Suprapubic skin (tissue), 4 donors: ENCODE measurements around the gene KRTAP21-3. TPM values are rescaled to one million over a fixed set of nuclear protein-coding genes. Genes with fewer than 3 reads are reported as not detected.
"Not testable (repeated sequence)": the region's sequence is repeated elsewhere in the genome, so short reads cannot be mapped to it uniquely, and the experiment has no call there.

Source experiments
- DNase-seq, 2 donors: peaks; one replicate each; pipeline ENCODE4 v3.0.0-alpha.2; 2019; ENCODE audit warnings: low spot score in 2 of 2
- H3K27ac ChIP-seq: fragments of 200-600 bp; sonication (generic); one replicate; pipeline ENCODE4 v1.5.1; 2019
- H3K27me3 ChIP-seq: fragments of 200-600 bp; sonication (generic); one replicate; pipeline ENCODE4 v1.5.1; 2019
- H3K36me3 ChIP-seq: fragments of 200-600 bp; sonication (generic); one replicate; pipeline ENCODE4 v1.5.1; 2019
- H3K4me1 ChIP-seq: fragments of 200-600 bp; sonication (generic); one replicate; pipeline ENCODE4 v1.5.1; 2019
- H3K4me3 ChIP-seq: fragments of 200-600 bp; sonication (generic); one replicate; pipeline ENCODE4 v1.5.1; 2019; ENCODE audit warnings: mild to moderate bottlenecking
- H3K9me3 ChIP-seq: fragments of 200-600 bp; sonication (generic); one replicate; pipeline ENCODE4 v1.5.1; 2019
- EP300 ChIP-seq: sonication (generic); formaldehyde crosslinking; IDR thresholded peaks from one replicate; pipeline ENCODE4 v1.6.1; 2017; ENCODE audit warnings: antibody characterized with exemption
- POLR2A ChIP-seq, 2 donors: fragments of 450-650 bp; IDR thresholded peaks; one replicate each; pipeline ENCODE4 v1.6.1; 2017; ENCODE audit warnings: antibody characterized with exemption in 2 of 2, mild to moderate bottlenecking in 2 of 2, moderate library complexity in 2 of 2
- POLR2AphosphoS5 ChIP-seq, 3 donors: sonication (generic); formaldehyde crosslinking; IDR thresholded peaks; one replicate each; pipeline ENCODE4 v1.6.1; 2017; ENCODE audit warnings: antibody characterized with exemption in 3 of 3
- WGBS: methylation state at CpG from one replicate; pipeline ENCODE4 v1.1.5; 2018; 5-methylcytosine and 5-hydroxymethylcytosine counted together
- total RNA-seq, 4 donors: library from RNA; depleted of rRNA; stranded (reverse); fragments of >200 nt; gene quantifications; one replicate each; pipeline ENCODE4 v1.1.0, GENCODE V29; 2016
- TF ChIP-seq, protein P1 (sequence below), 2 donors: fragments of 200-600 bp in 1 of 2; fragments of 450-650 bp in 1 of 2; sonication (generic) in 1 of 2; IDR thresholded peaks; one replicate each; pipeline ENCODE4 v1.5.1; 2016 to 2019; ENCODE audit warnings: antibody characterized with exemption in 2 of 2, mild to moderate bottlenecking in 1 of 2, moderate library complexity in 1 of 2

KRTAP21-3 gene, protein sequence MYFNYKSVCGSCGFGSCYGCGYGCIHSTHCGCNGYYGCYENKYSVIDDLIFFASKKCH
- not detected for total RNA-seq

DNA sequence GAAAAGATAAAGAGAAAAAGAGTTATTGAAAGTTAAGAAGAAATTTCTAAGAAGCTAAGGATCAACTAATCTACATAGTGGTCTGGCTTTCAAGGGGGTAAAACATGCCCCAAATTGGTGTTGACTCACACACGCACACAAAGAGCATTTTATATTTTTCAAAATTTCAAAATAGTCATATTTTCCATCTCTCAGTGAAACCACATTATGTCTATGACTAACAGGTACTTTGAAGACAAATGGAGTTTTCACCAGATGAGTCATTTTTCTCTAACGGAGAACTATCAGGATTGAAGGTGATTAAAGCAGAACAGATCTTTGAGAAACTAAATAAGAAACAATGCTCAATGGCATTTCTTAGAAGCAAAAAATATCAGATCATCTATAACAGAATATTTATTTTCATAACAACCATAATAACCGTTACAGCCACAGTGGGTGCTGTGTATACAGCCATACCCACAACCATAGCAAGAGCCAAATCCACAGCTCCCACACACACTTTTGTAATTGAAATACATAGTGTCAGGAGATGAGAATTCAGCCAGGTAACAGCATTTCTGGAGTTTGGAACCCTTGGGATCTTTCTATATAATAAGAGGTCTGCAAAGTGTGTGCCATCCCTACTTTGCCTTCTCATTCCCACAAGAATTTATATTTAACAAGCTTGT lies at the start of gene KRTAP21-3:
Gene KRTAP21-3 (minus strand): TSS at position 539 of the 671 bp plus-strand sequence. CDS start 18 bp downstream, at position 521.
- 62% methylated on average over 3 of the region's 3 CpGs for WGBS
- H3K4me1 ChIP-seq: no peaks in the 10 kb centered on the region
- H3K36me3 ChIP-seq: no peaks in the 10 kb centered on the region
- H3K4me3 ChIP-seq: no peak within 1 kb of the TSS
- H3K27ac ChIP-seq: no peak within 1 kb of the TSS
- TF ChIP-seq, protein P1, sequence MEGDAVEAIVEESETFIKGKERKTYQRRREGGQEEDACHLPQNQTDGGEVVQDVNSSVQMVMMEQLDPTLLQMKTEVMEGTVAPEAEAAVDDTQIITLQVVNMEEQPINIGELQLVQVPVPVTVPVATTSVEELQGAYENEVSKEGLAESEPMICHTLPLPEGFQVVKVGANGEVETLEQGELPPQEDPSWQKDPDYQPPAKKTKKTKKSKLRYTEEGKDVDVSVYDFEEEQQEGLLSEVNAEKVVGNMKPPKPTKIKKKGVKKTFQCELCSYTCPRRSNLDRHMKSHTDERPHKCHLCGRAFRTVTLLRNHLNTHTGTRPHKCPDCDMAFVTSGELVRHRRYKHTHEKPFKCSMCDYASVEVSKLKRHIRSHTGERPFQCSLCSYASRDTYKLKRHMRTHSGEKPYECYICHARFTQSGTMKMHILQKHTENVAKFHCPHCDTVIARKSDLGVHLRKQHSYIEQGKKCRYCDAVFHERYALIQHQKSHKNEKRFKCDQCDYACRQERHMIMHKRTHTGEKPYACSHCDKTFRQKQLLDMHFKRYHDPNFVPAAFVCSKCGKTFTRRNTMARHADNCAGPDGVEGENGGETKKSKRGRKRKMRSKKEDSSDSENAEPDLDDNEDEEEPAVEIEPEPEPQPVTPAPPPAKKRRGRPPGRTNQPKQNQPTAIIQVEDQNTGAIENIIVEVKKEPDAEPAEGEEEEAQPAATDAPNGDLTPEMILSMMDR (IDR thresholded peaks at IDR 0.05): no peak
- TF ChIP-seq POLR2AphosphoS5 (IDR thresholded peaks at IDR 0.05) (no peak), POLR2A (IDR thresholded peaks at IDR 0.05) (no peak), EP300 (no peak)
- H3K9me3 ChIP-seq: no peaks in the 10 kb centered on the region
- no peaks in the 10 kb centered on the region for H3K27me3 ChIP-seq
- no peak for DNase-seq

DNA sequence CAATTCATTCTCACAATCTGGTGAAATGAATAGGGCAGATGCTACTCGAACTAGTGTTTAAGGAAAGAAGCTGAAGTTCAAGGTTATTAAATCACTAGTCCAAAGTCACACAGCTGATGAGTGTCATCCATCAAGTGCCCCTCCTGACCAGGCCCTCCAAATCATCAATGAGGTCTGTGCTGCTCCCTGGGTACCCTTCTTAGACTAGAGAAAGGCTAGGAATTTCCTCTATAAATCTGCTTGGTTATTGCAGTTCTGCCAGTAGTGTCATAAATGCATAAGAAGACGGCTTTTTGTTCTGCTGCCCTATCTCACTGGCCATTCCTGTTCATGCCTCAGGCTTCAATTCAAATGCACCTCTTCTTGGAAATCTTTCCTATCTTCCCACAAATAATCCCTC lies 42.2 kb upstream of the KRTAP21-3 start:
- no peak overlapping the region for H3K27ac ChIP-seq
- no peak for DNase-seq
- no peaks in the 10 kb centered on the region for H3K27me3 ChIP-seq
- H3K9me3 ChIP-seq: no peaks in the 10 kb centered on the region
- H3K4me1 ChIP-seq: no peaks in the 10 kb centered on the region
- 73% methylated on average over 2 of the region's 2 CpGs for WGBS
- no peak overlapping the region for H3K4me3 ChIP-seq
- no peak for TF ChIP-seq POLR2A (IDR thresholded peaks at IDR 0.05)
- TF ChIP-seq EP300: no peak
- TF ChIP-seq, protein P1 (IDR thresholded peaks at IDR 0.05): no peak
- no peak for TF ChIP-seq POLR2AphosphoS5 (IDR thresholded peaks at IDR 0.05)
- H3K36me3 ChIP-seq: no peaks in the 10 kb centered on the region

DNA sequence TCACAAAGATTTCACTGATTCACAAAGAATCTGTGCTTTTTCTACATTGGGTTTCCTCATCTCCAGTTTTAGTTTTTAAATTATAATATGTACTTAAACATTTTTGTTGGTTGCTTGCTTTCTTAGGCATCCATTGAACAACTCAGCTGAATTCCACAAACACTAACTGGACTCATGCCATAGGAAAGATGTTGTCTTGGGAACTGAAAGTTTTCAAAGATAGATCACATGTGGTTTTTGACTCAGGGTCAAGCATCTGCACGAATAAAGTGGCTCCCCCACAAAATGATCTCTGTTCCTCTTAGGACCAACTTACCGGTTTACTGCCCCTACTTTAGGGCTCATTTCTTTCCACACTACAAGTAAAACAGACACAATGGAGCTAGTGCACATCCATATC lies 39.7 kb upstream of the KRTAP21-3 start:
- Histone ChIP-seq H3K27ac (no peak overlapping the region), H3K36me3 (no peaks in the 10 kb centered on the region), H3K4me1 (no peaks in the 10 kb centered on the region), H3K27me3 (no peaks in the 10 kb centered on the region), H3K9me3 (no peaks in the 10 kb centered on the region), H3K4me3 (no peak overlapping the region)
- no peak for DNase-seq
- TF ChIP-seq POLR2AphosphoS5 (IDR thresholded peaks at IDR 0.05) (no peak), POLR2A (IDR thresholded peaks at IDR 0.05) (no peak), EP300 (no peak)
- TF ChIP-seq, protein P1 (IDR thresholded peaks at IDR 0.05): no peak
- 74% methylated on average over 2 of the region's 2 CpGs for WGBS

DNA sequence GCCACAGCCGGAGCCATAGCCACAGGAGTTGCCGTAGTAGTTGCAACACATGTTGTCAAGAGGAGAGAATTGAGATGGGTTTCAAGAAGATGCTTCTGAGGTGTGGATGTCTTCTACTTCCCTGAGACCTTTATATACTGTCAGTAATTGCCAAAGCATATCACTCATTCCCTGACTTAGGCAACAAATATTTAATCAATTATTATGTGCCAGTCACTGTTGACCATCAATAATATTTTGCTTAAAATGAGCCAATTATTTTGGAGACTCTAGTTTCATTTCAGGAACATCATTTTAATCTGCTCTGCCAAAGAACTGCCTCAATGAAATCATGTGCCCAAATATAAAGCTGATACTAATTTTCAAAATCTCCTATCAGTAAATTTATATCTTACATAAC lies 36.8 kb upstream of the KRTAP21-3 start, which contains the start of gene KRTAP21-1:
Gene KRTAP21-1 (minus strand): TSS at position 101 of the 400 bp plus-strand sequence. CDS start 50 bp downstream, at position 51.
- H3K4me3 ChIP-seq, H3K9me3 ChIP-seq, H3K36me3 ChIP-seq, H3K4me1 ChIP-seq, DNase-seq, H3K27me3 ChIP-seq, H3K27ac ChIP-seq: not testable (repeated sequence)
- WGBS: 95% methylated on average over 2 of the region's 2 CpGs

DNA sequence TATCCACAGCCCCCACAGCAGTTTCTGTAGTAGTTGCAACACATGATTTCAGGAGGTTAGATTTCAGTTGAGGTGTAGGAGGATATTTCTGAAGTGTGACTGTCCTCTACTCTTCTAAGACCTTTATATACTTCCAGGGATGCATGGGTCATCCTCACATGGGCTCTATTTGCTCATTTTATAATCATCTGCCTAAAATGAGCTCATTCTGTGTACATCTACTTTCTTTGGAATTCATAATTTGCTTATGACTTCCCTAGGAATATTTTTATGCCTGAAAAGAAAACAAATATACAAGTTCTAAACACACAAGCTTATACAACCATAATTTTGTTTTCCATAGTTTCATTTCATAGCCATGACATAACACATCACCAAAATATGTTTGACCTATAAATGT lies 28.6 kb upstream of the KRTAP21-3 start, which contains the start of gene KRTAP21-2:
Gene KRTAP21-2 (minus strand): TSS at position 101 of the 400 bp plus-strand sequence. CDS start 57 bp downstream, at position 44.
- no peaks in the 10 kb centered on the region for H3K27me3 ChIP-seq
- no peaks in the 10 kb centered on the region for H3K4me1 ChIP-seq
- TF ChIP-seq, protein P1 (IDR thresholded peaks at IDR 0.05): no peak
- TF ChIP-seq POLR2A (IDR thresholded peaks at IDR 0.05): no peak
- no peak for TF ChIP-seq EP300
- no peak for TF ChIP-seq POLR2AphosphoS5 (IDR thresholded peaks at IDR 0.05)
- no peaks in the 10 kb centered on the region for H3K9me3 ChIP-seq
- H3K4me3 ChIP-seq: no peak within 1 kb of the TSS
- no peaks in the 10 kb centered on the region for H3K36me3 ChIP-seq
- no peak within 1 kb of the TSS for H3K27ac ChIP-seq
- no peak for DNase-seq
